ENCODE measurements around the gene TESK1.
"Not testable (repeated sequence)": the region's sequence is repeated elsewhere in the genome, so short reads cannot be mapped to it uniquely, and the experiment has no call there.

TESK1 gene

GRCh38 chr9:35604578-35605350 lies at the start of gene TESK1:
TESK1 (plus strand) TSS chr9:35605262; CDS start chr9:35605620, 358 bp downstream.
- DNase-seq: peak; percentile 50

GRCh38 chr9:35555881-35556280 lies 49.2 kb upstream of the TESK1 start:
- DNase-seq: no peak

- no peak for DNase-seq
Measured at GRCh38 chr9:35556776-35557175, 48.3 kb upstream of the TESK1 start.

- no peak for DNase-seq
Measured at GRCh38 chr9:35557320-35557719, 47.7 kb upstream of the TESK1 start.

- no peak for DNase-seq
Measured at GRCh38 chr9:35558185-35558584, 46.9 kb upstream of the TESK1 start.

- no peak for DNase-seq
Measured at GRCh38 chr9:35559792-35560530, 45.1 kb upstream of the TESK1 start.

- DNase-seq: no peak
Measured at GRCh38 chr9:35560625-35561337, 44.3 kb upstream of the TESK1 start.

GRCh38 chr9:35561468-35562261 lies 43.4 kb upstream of the TESK1 start:
- DNase-seq: no peak

- no peak for DNase-seq
Measured at GRCh38 chr9:35562895-35563780, 41.9 kb upstream of the TESK1 start.

GRCh38 chr9:35563791-35564197 lies 41.3 kb upstream of the TESK1 start:
- DNase-seq: no peak

- no peak for DNase-seq
Measured at GRCh38 chr9:35564658-35565061, 40.4 kb upstream of the TESK1 start.

- no peak for DNase-seq
Measured at GRCh38 chr9:35566417-35566816, 38.6 kb upstream of the TESK1 start.

- DNase-seq: no peak
Measured at GRCh38 chr9:35568196-35568595, 36.9 kb upstream of the TESK1 start.

GRCh38 chr9:35569206-35569605 lies 35.9 kb upstream of the TESK1 start:
- no peak for DNase-seq

- no peak for DNase-seq
Measured at GRCh38 chr9:35570709-35571504, 34.2 kb upstream of the TESK1 start.

- no peak for DNase-seq
Measured at GRCh38 chr9:35574578-35575122, 30.4 kb upstream of the TESK1 start.

GRCh38 chr9:35575478-35575877 lies 29.6 kb upstream of the TESK1 start:
- no peak for DNase-seq

GRCh38 chr9:35577486-35577885 lies 27.6 kb upstream of the TESK1 start:
- no peak for DNase-seq

GRCh38 chr9:35579130-35579529 lies 25.9 kb upstream of the TESK1 start:
- no peak for DNase-seq

- DNase-seq: not testable (repeated sequence)
Measured at GRCh38 chr9:35579659-35580227, 25.3 kb upstream of the TESK1 start.
